Esophagus (tissue), 2 donors: ENCODE results near the gene KRT14. TPM values are rescaled to one million over a fixed set of nuclear protein-coding genes. Genes with fewer than 3 reads are reported as not detected.

Experiments used
- H3K27ac ChIP-seq, 2 donors: one replicate each; pipeline ENCODE4 v1.5.1; 2013; ENCODE audit warnings: low read depth in 2 of 2, mild to moderate bottlenecking in 2 of 2, inconsistent platforms in 1 of 2, low read length in 1 of 2, moderate library complexity in 1 of 2
- H3K27me3 ChIP-seq, 2 donors: one replicate each; pipeline ENCODE4 v1.6.1; 2013; ENCODE audit warnings: low read length in 2 of 2, control low read depth in 1 of 2, mild to moderate bottlenecking in 1 of 2; ENCODE audit not compliant: insufficient read depth in 2 of 2, control insufficient read depth in 1 of 2
- H3K36me3 ChIP-seq, 2 donors: one replicate each; pipeline ENCODE4 v1.6.1; 2013; ENCODE audit warnings: low read length in 1 of 2; ENCODE audit not compliant: control insufficient read depth in 2 of 2, insufficient read depth in 2 of 2
- H3K4me1 ChIP-seq, 2 donors: one replicate each; pipeline ENCODE4 v1.6.1; 2013; ENCODE audit warnings: low read length in 1 of 2; ENCODE audit not compliant: control insufficient read depth in 2 of 2, insufficient read depth in 2 of 2
- H3K4me3 ChIP-seq, 2 donors: one replicate each; pipeline ENCODE4 v1.5.1; 2013; ENCODE audit warnings: low read length in 2 of 2, mild to moderate bottlenecking in 2 of 2, low read depth in 1 of 2, moderate library complexity in 1 of 2
- H3K9me3 ChIP-seq, 2 donors: one replicate each; pipeline ENCODE4 v1.6.1; 2013; ENCODE audit warnings: mild to moderate bottlenecking in 2 of 2, low read depth in 1 of 2, low read length in 1 of 2, moderate library complexity in 1 of 2; ENCODE audit not compliant: control insufficient read depth in 2 of 2, insufficient read depth in 1 of 2
- WGBS, 2 donors: extraction: QIAGEN DNeasy Blood & Tissue Kit; methylation state at CpG; one replicate each; pipeline ENCODE4 v1.1.7; 2013; 5-methylcytosine and 5-hydroxymethylcytosine counted together
- polyA plus RNA-seq, 2 donors: library from polyadenylated mRNA; stranded (reverse); fragments of 200-250 nt; gene quantifications; one replicate each; pipeline ENCODE4 v1.2.3, GENCODE V29; 2013
- donor health status: healthy with polysubstance abuse.
- donor health status: Bipolar disorder and iron deficiency.

Gene KRT14
- polyA plus RNA-seq, 2 donors: 516 to 1,961 TPM

GRCh38 chr17:41536741-41537613 is 49.7 kb downstream of the KRT14 start:
- H3K27me3 ChIP-seq: no peaks in the 10 kb centered on the region
- no peak overlapping the region for H3K27ac ChIP-seq
- peaks cover 0 to 2% of the 10 kb centered on the region in 2 donors for H3K9me3 ChIP-seq
- H3K4me3 ChIP-seq: no peak overlapping the region
- H3K36me3 ChIP-seq: no peaks in the 10 kb centered on the region
- peaks cover 2 to 12% of the 10 kb centered on the region in 2 donors for H3K4me1 ChIP-seq
- 80 to 88% methylated on average over 7 of the region's 7 CpGs for WGBS, 2 donors

- Histone ChIP-seq H3K9me3 (peaks cover 0 to 2% of the 10 kb centered on the region in 2 donors), H3K4me3 (no peak overlapping the region), H3K27ac (no peak overlapping the region), H3K27me3 (no peaks in the 10 kb centered on the region), H3K4me1 (peaks cover 2 to 12% of the 10 kb centered on the region in 2 donors), H3K36me3 (no peaks in the 10 kb centered on the region)
- 59 to 63% methylated on average over 15 of the region's 15 CpGs for WGBS, 2 donors
Observed at GRCh38 chr17:41535764-41536481, 50.8 kb downstream of the KRT14 start.

- peaks cover 2 to 12% of the 10 kb centered on the region in 2 donors for H3K4me1 ChIP-seq
- 77 to 85% methylated on average over 7 of the region's 7 CpGs for WGBS, 2 donors
Observed at GRCh38 chr17:41534899-41535546, 51.7 kb downstream of the KRT14 start.

GRCh38 chr17:41533613-41534012 is 53.1 kb downstream of the KRT14 start:
- H3K27ac ChIP-seq: no peak overlapping the region
- 81 to 85% methylated on average over 7 of the region's 7 CpGs for WGBS, 2 donors
- H3K36me3 ChIP-seq: no peaks in the 10 kb centered on the region
- peaks cover 2 to 16% of the 10 kb centered on the region in 2 donors for H3K4me1 ChIP-seq
- H3K27me3 ChIP-seq: no peaks in the 10 kb centered on the region
- H3K4me3 ChIP-seq: no peak overlapping the region
- peaks cover 0 to 2% of the 10 kb centered on the region in 2 donors for H3K9me3 ChIP-seq

More at GRCh38 chr17:41534899-41535546, 51.7 kb downstream of the KRT14 start:
- H3K9me3 ChIP-seq: peaks cover 0 to 2% of the 10 kb centered on the region in 2 donors
- no peak overlapping the region for H3K4me3 ChIP-seq
- H3K27me3 ChIP-seq: no peaks in the 10 kb centered on the region
- H3K27ac ChIP-seq: no peak overlapping the region
- no peaks in the 10 kb centered on the region for H3K36me3 ChIP-seq

DNA sequence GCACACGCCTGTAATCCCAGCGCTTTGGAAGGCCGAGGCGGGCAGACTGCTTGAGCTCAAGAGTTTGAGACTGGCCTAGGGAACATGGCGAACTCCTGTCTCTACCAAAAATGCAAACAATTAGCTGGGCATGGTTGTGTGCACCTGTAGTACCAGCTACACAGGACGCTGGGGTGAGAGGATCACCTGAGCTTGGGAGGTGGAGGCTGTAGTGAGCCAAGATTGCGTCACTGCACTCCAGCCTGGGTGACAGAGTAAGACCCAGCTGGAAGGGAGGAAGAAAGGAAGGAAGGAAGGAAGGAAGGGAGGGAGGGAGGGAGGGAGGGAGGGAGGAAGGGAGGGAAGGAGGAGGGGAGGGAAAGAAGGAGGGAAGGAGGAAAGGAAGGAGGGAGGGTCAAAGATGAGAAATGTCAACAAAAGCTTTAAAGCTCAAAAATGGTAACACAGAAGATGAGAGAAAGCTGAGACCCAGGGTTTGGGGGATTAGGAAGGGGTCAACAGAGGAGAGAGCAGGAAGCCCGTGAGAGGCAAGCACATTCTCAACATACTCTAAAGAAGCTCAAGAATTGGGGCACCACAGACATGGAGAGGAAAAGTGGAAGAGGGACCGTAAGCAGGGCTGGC is 53.6 kb downstream of the KRT14 start:
- H3K9me3 ChIP-seq: peaks cover 0 to 2% of the 10 kb centered on the region in 2 donors
- peaks cover 2 to 17% of the 10 kb centered on the region in 2 donors for H3K4me1 ChIP-seq
- 74 to 76% methylated on average over 9 of the region's 9 CpGs for WGBS, 2 donors
- no peaks in the 10 kb centered on the region for H3K36me3 ChIP-seq
- H3K27ac ChIP-seq: peak overlapping the region in 1 of 2 donors; percentile 43
- H3K27me3 ChIP-seq: no peaks in the 10 kb centered on the region
- no peak overlapping the region for H3K4me3 ChIP-seq

Other genes with a start within 250 kb of the KRT14 start
- 1 to 10 TPM in 1 of 2 donors, under 1 TPM in 1; 0.69 to 1.2 TPM for gene KRT33A, start 236.1 kb downstream of the KRT14 start, polyA plus RNA-seq
- under 1 TPM; 0.12 to 0.16 TPM for gene KRT33B, start 217.1 kb downstream of the KRT14 start, polyA plus RNA-seq
- gene KRT34, start 204.6 kb downstream of the KRT14 start, polyA plus RNA-seq: under 1 TPM; 0.19 to 0.20 TPM
- 10 to 100 TPM in 1 of 2 donors, 1 to 10 TPM in 1; 3.8 to 16.7 TPM for gene KRT31, start 189.3 kb downstream of the KRT14 start, polyA plus RNA-seq
- not detected for gene KRT37, start 162.3 kb downstream of the KRT14 start, polyA plus RNA-seq
- gene KRT38, start 145.9 kb downstream of the KRT14 start, polyA plus RNA-seq: under 1 TPM in 1 of 2 donors, not detected in 1; 0.02 TPM
- gene KRT32, start 119.5 kb downstream of the KRT14 start, polyA plus RNA-seq: 1 to 10 TPM; 1.9 to 8.5 TPM
- not detected for gene KRT35, start 105.7 kb downstream of the KRT14 start, polyA plus RNA-seq
- under 1 TPM; 0.07 to 0.10 TPM for gene KRT36, start 97.0 kb downstream of the KRT14 start, polyA plus RNA-seq
- over 10,000 TPM; 46,015 to 60,858 TPM for gene KRT13, start 81.3 kb downstream of the KRT14 start, polyA plus RNA-seq
- gene KRT15, start 68.0 kb downstream of the KRT14 start, polyA plus RNA-seq: 1,000 to 10,000 TPM; 1,457 to 2,808 TPM
- gene KRT19, start 58.6 kb downstream of the KRT14 start, polyA plus RNA-seq: 1,000 to 10,000 TPM in 1 of 2 donors, 100 to 1,000 TPM in 1; 506 to 1,087 TPM
- gene KRT9, start 14.8 kb downstream of the KRT14 start, polyA plus RNA-seq: under 1 TPM; 0.12 to 0.24 TPM
- 100 to 1,000 TPM; 413 to 534 TPM for gene KRT16, start 25.9 kb upstream of the KRT14 start, polyA plus RNA-seq
- 100 to 1,000 TPM in 1 of 2 donors, 10 to 100 TPM in 1; 92.9 to 191 TPM for gene KRT17, start 37.7 kb upstream of the KRT14 start, polyA plus RNA-seq
- gene EIF1, start 102.0 kb upstream of the KRT14 start, polyA plus RNA-seq: 100 to 1,000 TPM; 342 to 553 TPM
- gene GAST, start 125.4 kb upstream of the KRT14 start, polyA plus RNA-seq: not detected
- 1 to 10 TPM in 1 of 2 donors, under 1 TPM in 1; 0.35 to 1.4 TPM for gene HAP1, start 147.7 kb upstream of the KRT14 start, polyA plus RNA-seq
- 100 to 1,000 TPM; 445 to 752 TPM for gene JUP, start 199.8 kb upstream of the KRT14 start, polyA plus RNA-seq
- 1 to 10 TPM; 1.7 TPM for gene P3H4, start 225.1 kb upstream of the KRT14 start, polyA plus RNA-seq
- 1 to 10 TPM; 5.8 to 5.9 TPM for gene FKBP10, start 226.1 kb upstream of the KRT14 start, polyA plus RNA-seq
- gene NT5C3B, start 249.3 kb upstream of the KRT14 start, polyA plus RNA-seq: 10 to 100 TPM; 35.9 to 36.0 TPM